NCI-H526 treated with DMSO at 0.1 percent for 48 hours (cell line): ENCODE results near the gene DPP6.
A peak's percentile ranks its signal among the peaks of the same experiment; 100 is the strongest.
"Not testable (repeated sequence)": the region's sequence is repeated elsewhere in the genome, so short reads cannot be mapped to it uniquely, and the experiment has no call there.

Experiments
- DNase-seq: peaks from one replicate; lab custom pipeline; 2025; lab: John Stamatoyannopoulos, UW

DPP6 gene

DNA sequence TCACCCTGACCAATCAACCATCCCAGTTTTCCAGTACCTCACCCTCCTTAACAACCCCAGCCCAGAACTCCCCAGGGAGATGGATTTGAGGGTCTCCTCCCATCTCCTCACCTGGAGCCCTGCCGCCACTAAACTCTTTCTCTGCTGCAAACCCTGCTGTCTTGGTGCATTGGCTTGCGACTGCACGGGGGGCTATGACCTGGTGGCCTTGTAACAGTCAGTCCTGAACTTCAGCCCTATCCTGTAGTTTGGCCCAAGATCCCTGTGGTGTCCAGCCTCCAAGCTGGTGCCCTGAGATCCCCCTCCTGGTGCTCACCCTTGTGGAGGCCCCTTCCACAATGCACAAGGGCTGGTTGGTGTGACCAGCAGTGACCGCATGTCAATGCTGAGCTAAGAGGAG is 858.8 kb downstream of the DPP6 start:
- DNase-seq, result no peak

DNA sequence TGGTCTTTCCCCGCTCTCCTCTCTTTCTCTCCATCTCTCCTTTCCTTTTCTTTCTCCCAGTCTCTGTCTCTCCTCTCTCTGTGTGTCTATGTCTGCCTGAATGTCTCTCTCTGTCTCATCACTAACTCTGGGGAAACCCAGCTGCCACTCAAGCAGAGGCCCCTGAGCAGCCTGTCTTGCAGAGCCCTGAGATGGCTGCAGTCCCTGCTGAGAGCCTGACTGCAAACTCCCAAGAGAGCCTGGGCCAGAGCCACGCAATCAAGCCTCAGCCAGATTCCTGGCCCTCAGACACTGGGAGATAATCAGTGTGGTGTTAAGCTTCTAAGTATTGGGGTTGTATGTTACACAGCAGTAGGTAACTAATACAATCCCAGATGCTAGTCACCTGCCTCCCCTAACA is 859.2 kb downstream of the DPP6 start:
- no peak for DNase-seq

DNA sequence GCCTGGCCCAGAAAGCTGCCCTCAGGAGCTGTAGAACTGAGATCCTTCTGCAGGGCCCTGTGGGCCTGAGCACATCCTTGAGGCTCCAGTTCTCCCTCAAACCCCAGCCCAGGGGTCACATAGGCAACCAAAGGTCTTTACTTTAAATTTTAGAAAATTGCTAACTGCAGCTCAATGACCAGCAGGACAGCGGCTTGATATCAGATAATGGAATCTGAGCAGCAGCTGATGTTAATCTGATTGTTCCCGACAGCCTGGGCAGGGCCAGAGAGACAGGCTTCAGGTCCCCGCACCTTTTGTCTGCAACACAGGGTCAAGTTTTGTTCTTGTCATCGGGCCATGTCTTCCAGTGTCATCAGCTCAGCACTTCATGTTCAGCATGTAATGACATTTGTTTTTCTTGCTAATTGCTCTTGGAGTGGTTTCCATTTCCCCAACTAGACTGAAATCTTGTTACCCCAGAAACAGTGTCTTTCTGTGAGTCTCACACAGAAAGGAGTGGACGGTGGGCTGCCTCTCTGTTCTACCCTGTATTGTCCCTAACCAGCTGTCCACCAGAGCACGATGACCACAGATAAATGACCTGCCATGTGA is 859.8 kb downstream of the DPP6 start:
- DNase-seq, result no peak

DNA sequence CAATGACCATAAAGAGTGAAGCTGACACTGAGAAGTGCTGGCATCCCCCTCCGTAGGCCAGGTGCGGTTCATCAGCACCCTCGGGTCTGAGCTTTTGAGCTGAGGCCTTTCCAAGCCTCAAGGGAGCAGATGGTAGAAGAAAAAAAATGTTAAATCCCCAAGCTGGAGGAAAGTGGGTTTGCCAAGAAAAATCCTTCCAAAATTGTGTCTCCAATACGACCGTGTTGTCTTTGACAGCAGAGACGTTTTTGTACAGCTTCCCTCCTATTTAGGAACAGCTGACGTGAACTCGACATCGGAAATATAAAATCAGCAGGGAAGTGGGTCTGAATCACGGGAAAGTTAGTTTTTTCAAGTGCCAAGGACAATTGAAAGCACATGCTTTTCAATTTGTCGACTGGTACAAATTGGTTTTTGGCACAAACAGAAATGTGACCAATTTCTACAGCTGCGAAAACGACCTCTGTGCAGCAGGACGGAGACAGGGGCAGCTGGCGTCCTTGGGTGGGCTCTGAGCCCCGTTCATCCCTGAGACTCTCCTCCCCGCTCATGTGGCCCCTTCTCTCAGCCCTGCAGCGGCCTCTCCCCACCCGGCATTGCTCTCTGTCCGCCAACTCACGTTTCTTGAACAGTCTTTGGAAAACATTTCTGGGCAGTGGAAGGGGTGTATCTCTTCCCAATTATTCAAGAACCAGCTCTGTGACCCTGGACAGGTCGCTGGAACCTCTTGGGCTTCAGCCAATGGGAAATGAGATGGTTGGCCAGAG is 860.9 kb downstream of the DPP6 start:
- no peak for DNase-seq

DNA sequence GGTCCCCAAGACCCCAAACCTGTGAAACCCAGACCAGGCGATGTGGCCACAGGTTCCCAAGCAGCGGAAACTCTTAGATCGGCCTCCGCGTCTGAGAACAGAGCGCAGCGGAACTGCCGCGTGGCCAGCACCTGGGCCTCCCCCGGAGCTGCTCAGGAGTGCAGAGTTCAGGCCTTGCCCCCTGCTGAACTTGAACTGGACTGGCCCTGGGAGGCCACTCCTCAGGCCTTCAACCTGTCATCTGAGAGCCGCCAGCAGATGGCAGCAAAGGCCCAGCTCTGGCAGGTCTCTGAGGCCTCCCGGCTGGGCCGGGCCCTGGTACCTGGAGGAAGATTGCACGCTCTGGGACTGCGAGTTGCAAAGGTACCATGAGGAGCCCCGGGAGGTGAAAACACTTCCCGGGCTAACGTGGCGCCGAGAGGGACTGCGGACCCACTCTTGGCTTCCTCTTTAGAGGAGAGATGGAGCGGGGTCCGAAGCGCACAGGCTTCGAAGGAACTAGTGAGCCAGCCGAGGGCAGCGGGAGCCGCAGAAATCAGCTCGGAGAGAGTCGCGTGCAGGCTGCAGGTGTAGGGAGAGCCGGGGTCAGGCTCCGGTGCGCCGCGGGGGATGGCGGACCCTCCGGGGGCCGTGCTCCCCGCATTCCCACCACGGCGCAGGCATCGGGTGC is 861.6 kb downstream of the DPP6 start:
- DNase-seq, result peak; percentile 52

DNA sequence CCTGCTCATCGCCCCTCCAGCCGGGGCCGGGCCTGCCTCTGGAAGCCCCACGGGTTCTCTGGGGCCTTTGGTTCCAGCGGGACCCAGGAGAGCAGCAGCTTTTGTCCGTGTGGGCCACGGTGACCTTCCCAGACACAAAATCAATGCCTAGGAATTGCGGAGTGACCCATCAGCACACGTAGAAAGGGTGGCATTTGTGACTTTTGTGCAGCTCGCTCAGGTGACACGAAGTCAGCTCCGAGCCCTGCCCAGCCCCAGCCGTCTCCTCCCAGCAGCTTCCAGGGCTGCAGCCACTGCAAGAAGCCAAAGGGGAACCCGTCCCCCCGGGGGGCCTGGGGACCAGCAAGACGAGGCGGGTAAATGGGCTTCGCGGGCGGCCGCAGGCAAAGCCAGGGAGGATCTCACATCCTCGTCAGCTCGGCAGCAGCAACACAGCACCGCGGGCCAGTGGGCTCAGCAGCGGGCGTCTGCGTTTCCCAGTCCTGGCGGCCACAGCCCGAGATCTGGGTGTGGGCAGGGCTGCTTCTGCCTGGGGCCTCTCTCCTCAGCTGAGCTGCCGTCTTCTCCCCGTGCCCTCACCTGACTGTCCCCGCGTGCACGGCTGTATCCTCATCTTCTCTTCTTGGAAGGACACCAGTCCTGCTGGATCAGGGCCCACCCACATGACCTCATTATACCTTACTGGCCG is 862.3 kb downstream of the DPP6 start:
- no peak for DNase-seq

DNA sequence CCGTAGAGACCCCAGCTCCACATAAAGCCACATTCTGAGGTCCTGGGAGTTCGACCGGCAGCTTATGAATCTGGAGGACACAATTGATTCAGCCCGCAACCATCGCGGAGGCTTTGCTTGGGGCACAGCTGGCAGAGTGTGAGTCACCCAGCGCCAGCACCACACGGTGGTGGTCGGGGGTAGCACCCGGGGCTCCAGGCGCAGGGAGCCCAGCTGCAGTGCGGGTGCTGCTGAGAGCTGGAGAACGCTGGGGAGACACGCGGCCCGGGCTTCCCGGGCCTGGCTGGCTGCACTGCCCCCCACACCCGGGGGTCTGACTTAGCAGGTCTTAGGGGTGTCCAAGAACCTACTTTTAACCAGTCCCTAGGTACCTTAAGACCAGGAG is 862.8 kb downstream of the DPP6 start:
- DNase-seq, result no peak

DNA sequence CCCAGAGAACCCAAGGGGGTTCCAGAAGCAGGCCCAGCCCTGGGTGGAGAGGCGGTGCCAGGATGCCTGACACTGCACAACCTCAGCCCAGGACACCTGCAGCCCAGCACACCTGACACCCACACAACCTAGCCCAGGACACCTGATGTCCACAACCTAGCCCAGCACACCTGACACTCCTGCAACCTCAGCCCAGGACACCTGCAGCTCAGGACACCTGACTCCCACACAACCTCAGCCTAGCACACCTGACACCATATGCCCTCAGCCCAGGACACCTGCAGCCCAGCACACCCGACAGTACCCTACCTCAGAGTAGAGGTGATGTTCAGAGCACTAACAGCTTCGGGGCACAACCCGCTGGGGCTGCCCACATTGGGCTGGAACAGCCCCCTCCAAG is 863.4 kb downstream of the DPP6 start:
- no peak for DNase-seq

DNA sequence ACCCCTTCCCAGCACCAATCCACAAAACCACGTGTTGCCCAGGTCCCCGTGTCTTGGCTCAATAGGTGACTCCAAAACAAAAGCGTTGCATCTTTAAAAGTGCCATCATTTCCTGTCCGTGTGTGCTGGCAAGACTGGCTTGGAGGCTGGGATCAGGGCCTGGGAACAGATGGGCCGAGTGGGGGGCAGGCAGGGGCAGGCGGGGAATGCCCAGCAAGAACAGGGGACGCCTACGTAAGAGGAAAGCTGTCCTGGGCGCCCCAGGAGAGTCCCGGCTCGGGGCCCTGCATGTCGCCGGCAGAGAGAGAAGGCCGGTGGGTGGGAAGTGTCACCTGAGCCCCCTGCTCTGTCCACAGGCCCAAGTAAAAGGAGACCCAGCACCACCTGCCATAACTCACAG is 864.2 kb downstream of the DPP6 start:
- DNase-seq, result no peak

DNA sequence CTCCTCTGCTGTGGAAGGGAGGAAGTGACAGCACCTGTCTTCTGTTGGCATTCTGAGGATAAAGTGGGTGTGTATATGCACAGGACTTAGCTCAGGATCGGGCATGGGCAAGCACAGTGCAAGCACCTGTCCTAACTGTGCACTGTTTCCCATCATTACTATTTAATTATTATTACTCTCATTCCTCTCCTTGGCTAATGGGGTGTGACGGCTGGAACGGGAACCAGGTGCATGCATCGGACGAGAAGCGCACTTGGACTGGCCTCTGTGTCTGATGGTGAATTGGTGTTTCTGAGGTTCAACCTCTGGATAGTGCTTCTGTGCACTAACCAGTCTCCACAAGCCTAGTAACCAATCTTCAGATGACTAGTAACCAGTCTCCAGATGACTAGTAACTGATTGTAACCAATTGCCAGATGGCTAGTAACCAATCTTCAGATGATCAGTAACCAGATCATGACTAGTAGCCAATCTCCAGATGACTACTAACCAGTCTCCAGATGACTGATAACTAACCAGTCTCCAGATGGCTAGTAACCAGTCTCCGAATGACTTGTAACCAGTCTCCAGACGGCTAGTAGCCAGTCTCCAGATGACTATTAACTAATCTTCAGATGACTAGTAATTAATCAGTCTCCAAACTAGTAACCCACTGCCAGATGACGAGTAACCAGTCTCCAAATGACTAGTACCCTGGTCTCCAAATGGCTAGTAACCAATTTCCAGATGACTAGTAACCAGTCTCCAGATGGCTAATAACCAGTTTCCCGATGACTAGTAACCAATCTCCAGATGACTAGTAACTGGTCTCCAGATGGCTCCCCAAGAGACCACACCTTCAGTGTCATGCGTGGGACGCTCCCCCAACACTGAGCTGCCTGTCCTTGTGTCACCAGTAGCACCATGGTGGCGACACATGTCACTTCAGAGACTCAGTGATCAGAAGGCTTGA is 864.9 kb downstream of the DPP6 start:
- no peak for DNase-seq

DNA sequence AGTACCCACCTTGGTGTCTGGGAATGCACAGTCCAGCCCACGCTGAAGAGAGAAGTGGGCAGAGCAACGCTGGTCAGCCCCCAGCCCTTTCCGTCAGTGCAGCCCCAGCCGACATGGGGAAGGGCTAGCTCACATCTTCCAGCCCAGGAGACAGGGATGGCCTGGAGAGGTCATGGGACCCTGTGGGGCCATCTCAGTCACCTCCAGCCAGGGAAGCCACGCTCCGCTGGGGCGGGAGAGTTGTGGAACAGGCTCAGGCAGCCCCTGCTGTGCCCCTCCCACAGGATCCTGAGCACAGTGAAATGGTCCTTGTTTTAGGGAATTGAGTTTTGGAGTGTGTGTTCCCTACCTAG is 865.6 kb downstream of the DPP6 start:
- no peak for DNase-seq

DNA sequence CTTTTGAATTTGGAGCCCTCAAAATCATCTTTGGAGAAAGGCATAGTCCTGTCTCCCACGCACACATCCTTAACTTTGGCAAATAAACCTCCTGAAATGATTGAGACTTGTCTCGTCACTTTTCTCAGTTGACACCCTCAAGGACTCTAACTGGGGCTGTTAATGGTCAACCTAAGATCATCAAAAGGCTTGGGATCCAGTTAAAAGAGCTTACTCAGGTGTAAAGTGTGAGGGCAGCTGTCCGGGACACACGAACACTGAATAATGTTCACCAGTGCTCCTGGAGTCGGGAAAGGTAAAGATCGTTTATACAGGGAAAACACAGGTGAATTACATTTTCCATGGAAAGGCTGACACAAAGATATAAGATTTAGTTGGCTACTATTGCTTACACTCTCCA is 866.1 kb downstream of the DPP6 start:
- no peak for DNase-seq

DNA sequence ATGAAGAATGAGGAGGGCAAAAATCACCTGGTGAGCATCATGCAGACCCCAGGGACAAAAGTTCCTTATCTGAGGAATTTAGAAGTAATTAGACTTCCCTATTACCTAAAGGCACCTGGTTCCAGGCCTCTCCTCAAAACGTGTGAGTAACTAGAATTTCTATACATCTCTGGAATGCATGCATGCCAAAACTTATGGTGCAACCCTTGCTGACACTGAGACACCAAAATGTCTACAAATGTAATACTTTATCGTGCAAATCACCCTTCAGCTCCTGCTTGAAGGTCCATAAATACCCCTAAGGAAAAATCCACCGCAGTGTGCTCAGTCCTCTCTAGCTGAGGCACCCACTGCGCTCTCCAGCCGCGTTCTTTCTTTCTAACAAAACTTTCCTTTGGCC is 866.5 kb downstream of the DPP6 start:
- DNase-seq, result no peak

DNA sequence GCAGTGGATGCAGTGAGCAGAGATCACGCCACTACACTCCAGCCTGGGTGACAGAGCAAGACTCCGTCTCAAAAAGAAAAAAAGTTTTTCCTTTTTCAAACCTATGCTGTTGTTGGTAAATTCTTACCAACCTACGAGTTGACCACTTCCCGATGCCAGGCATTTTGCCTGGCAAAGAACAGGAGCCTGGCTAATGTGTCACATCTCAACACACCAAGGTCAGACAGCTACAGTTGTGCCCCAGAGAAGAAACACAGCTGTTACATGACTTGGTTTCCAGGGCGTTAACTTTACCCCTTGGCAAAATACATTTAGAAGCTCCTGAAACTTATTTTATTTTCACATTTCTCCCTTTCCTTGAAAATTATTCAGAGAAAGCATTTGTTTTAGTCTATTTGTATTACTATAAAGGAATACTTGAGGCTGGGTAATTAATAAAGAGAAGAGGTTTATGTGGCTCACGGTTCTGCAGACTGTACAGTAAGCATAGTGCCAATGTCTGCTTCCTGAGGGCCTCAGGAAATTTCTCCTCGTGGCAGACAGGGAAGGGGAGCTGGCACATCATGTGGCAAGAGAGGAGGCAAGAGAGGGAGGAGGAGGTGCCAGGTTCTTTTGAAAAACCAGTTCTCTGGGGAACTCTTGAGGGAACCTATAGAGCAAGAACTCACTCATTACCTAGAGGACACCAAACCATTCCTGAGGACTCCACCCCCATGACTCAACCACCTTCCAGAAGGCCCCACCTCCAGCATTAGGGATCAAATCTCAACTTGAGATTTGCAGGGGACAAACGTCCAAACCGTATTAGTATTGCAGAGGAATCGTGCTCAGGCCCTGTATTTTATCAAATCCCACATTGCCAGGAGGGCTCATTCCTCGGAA is 867.4 kb downstream of the DPP6 start:
- no peak for DNase-seq

DNA sequence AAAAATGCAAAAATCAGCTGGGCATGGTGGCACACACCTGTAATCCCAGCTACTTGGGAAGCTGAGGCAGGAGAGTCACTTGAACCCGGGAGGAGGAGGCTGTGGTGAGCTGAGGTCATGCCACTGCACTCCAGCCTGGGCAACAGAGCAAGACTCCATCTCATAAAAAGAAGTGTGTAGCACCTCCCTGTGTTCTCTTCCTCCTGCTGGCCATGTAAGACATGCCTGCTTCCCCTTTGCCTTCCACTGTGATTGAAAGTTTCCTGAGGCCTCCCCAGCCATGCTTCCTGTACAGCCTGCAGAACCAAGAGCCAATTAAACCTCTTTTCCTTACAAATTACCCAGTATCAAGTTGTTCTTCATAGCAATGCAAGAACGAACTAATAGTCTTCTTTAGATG is 870.3 kb downstream of the DPP6 start:
- not testable (repeated sequence) for DNase-seq

DNA sequence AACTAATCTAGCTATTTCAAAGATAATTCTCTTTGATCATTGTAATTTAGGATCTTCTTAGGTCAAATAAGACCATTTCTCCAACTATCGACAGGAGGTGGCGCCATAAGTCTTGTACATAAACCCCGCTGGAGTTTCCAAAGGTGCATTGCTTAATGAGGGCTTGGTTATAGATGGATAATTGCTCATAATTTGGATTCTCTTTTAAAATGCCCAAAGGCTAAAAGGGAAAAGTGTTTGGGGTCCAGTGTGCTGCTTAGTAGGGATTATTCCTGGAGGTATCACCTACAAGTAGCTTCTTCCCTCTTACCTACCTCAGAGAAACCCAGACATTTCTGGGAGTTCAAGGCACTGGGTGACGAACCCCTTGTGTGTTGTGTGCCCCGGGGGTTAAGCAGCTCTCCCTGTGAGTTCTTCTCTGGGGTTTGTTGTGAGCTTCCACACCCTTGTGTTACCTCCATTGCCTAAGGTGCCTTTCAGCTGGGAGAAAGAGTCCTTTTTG is 875.5 kb downstream of the DPP6 start:
- peak; percentile 79 for DNase-seq

DNA sequence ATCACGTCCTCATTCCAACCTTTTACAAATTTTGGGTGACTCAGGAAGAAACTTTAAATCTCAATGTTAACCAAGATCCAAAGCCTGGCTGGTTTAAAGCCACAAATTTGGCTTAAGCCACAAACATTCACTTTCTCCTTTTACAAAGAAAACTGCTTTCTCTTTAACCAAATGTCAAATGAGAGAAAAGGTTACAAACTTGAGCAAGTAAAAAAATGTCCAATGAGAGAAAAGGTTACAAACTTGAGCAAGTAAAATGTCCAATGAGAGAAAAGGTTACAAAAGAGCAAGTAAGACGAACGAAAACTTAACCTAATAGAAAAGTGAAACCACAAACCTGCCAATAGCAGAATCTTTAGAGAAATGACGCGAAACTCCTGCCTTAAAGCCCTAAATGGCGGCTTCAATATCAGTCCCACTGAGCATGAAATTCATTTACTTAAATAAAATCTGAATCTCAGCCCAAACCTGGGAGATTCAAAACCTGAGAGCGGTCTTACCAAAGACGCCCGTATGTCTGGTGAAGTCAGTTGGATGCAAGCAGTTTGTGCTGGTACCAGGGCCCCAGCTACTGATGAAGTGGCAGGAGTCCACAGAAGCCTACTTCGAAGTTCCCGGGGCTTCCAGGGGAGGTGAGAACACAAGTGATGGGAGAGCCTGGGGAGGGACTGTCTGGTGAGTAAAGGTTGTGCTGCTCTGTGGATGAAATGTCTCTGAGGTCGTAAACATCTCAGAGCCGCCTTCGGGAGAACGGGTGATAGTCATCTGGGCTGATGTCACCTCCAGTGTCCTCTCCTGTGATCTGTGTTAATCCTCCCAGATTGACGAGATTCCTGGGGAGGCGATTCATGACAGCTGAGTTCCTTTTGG is 876.2 kb downstream of the DPP6 start:
- peak; percentile 76 for DNase-seq

DNA sequence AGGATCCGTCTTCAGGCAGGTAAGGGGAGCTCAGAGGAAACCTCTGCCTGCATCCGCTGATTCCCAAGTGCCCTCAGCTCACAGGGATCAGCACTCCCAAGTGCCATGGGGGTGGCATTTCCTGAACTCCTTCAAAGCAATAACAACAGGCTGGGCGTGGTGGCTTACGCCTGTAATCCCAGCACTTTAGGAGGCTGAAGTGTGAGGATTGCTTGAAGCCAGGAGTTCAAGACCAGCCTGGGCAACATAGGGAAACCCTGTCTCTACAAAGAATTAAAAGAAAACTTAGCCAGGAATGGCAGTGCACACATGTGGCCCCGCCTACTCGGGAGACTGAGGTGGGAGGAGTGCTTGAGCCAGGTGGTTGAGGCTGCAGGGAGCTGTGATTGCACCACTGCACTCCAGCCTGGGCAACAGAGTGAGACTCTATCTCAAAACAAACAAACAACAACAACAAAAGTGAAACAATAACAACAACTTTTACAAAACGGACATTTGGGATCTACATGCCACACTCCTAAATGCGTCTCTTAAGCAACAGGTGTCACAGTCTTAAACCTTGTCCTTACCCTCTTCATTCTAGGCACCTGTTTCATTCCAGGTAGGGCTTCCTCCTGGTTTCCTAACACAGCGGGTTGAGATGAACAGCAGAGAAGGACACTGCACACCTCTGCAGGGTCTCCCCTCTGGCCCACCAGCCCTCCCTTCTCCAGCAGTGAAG is 877.0 kb downstream of the DPP6 start:
- no peak for DNase-seq

DNA sequence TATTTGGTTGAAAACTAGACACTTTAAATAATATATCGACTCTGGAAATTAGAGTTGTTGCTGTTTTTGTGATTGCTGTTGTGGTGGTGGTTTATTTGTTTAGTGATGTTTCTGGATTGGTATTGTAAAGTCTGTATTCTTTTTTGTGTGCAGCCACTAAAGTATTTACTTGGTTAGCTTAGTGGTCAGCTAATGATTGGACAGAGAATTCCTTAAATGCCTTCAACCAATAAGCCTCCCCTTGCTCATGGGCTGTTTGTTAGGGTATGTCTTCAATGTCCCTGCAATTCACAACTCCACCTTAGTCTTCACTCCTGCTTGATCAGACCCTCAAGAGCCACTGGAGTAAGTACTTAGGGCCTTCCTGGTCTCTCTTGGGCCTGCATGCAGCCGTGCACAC is 879.7 kb downstream of the DPP6 start:
- DNase-seq, result no peak
